GM12891 (cell line): ENCODE data around the gene MRPL20.

Experiments used
- DNase-seq: peaks from one replicate; pipeline ENCODE4 v3.0.0; 2011; ENCODE audit warnings: low spot score; ENCODE audit not compliant: insufficient read length
- FAIRE-seq: peaks from 2 replicates; lab custom pipeline; 2011; peaks lifted over from hg19 to GRCh38; lab: Jason Lieb, UNC
- PAX5 ChIP-seq: IDR thresholded peaks from 2 replicates; pipeline ENCODE4 v1.6.1; 2011; ENCODE audit warnings: low read length, moderate library complexity, mild to moderate bottlenecking; ENCODE audit not compliant: insufficient read depth, severe bottlenecking
- POLR2A ChIP-seq: IDR thresholded peaks from 2 replicates; pipeline ENCODE4 v1.6.1; 2011; ENCODE audit warnings: low read depth, low read length, control low read depth
- POLR2AphosphoS5 ChIP-seq: IDR thresholded peaks from 2 replicates; pipeline ENCODE4 v1.6.1; 2011; ENCODE audit warnings: low read depth, low read length, control low read depth
- POU2F2 ChIP-seq: IDR thresholded peaks from 2 replicates; pipeline ENCODE4 v1.6.1; 2011; ENCODE audit warnings: low read depth, mild to moderate bottlenecking, control low read depth, low read length, moderate library complexity
- SPI1 ChIP-seq: IDR thresholded peaks from 2 replicates; pipeline ENCODE4 v1.6.1; 2011; ENCODE audit warnings: low read depth, low read length, control low read depth
- TAF1 ChIP-seq: IDR thresholded peaks from 2 replicates; pipeline ENCODE4 v1.6.1; 2011; ENCODE audit warnings: low read depth, low read length, control low read depth

Gene MRPL20

DNA sequence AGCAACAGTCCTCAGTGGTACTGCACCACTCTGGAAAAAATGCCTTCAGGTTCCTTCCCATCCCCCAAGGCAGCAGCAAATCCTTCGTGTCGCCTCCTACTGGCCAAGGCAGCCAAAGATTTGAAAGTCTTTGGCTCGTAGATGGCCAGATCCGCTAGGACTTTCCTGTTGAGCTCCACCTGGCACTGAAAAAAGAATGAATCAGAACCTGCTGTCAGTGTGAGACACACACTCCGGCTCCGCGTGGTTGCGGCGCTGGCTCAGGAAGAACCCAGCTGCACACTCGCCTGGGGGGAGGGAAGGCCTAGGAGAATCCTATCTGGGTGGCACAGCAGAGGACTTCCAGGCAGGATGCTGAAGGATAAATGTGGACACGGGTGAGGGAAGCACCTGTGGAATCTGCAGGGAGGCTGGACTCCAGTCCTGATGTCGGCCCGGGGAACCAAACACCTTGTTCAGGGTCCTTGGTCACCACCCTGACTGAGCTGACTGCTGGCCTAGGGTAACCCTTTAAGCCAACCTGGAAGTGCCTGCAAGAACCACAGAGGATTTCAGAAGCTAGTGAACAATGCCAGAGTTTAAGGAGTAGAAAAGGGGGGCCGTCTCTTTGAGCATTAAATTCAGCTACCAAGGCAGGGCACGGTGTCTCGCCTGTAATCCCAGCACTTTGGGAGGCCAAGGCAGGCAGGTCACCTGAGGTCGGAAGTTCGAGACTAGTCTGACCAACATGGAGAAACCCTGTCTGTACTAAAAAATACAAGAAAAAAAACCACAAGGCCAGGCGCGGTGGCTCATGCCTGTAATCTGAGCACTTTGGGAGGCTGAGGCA, 4.8 kb downstream of the MRPL20 start:
- no peak for DNase-seq
- TF ChIP-seq POU2F2: no peak
- TF ChIP-seq POLR2AphosphoS5: peak; percentile 63
- no peak for FAIRE-seq

DNA sequence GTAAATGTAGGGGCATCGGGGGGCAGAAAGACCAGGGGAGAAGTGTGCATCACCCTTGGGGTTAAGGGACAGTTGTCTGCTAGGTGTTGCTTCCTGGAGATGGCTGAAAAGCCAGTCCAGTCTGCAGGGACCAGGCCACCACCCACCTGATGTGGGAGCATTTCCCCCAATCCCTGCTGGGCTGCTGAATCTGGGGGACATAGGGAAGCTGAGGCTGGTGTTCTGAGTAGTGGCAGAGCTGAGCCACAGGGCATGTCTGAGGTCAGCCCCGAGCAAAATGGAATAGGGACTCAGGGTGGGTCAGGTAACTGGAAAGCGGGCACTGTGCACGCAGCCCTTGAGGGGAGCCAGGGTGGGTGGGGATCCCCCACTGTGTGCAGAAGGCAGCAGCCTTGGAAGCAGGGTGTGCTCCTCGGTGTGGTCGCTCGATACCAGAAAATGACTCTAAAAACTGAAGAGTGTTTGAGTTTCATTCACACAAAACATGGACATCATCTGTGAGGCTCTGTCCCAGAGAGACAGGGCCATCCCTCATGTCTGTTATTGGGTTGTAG, 5.6 kb downstream of the MRPL20 start:
- TF ChIP-seq POLR2A (peak; percentile 41; the same call in 1 of the 2 replicates), TAF1 (no peak), POLR2AphosphoS5 (0 out of 2 replicates have a peak, but pooled peaks have one; percentile 12)
- FAIRE-seq: no peak
- DNase-seq: no peak

DNA sequence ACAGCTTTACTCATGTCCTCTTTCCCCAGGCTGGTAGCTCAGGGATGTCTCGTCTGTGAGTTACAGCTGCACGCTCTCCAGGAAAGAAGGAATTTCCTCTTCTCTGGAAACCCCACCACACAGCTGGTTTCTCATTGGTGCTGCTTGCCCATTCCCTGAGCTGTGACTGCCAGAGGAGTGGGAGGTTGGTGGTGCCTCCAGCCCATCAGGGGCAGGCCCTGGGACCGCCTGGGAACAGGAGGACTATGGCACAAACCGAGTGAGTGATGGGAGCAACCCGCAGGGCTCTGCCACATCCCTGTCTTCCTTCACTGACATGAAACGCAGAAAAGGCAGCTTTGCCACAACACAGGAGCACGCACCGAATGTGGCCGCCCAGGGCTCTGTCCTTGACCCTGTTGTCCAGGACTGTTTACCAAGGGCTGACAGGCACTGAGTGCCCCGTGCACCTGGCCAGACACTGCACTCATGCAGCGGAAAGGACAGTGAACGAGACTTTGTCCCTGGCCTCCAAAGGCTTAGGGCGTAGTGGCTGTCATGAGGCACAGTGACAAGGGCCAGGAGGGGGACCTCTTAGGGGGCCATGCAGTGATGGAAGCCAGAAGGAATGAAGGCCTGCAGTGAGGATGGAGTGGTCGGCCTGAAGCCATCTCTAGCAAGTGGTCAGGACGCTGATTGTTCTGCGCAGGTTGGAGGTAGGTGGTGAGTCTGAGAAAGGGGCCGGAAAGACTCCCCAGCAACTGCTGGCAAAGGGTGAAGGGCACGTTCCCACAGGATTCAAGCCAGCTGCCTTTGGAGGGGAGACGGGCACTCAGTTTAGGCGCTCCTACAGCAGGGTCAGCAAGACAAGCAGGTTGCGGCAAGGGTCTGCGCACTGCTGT, 6.3 kb downstream of the MRPL20 start:
- FAIRE-seq (no peak), DNase-seq (no peak)
- no peak for TF ChIP-seq PAX5
- TF ChIP-seq TAF1: 0 out of 2 replicates have a peak, but pooled peaks have one; percentile 0
- TF ChIP-seq POU2F2: peak; percentile 21; the same call in 1 of the 2 replicates
- TF ChIP-seq SPI1: no peak
- TF ChIP-seq POLR2A: 0 out of 2 replicates have a peak, but pooled peaks have one; percentile 29
- peak; percentile 27 for TF ChIP-seq POLR2AphosphoS5

DNA sequence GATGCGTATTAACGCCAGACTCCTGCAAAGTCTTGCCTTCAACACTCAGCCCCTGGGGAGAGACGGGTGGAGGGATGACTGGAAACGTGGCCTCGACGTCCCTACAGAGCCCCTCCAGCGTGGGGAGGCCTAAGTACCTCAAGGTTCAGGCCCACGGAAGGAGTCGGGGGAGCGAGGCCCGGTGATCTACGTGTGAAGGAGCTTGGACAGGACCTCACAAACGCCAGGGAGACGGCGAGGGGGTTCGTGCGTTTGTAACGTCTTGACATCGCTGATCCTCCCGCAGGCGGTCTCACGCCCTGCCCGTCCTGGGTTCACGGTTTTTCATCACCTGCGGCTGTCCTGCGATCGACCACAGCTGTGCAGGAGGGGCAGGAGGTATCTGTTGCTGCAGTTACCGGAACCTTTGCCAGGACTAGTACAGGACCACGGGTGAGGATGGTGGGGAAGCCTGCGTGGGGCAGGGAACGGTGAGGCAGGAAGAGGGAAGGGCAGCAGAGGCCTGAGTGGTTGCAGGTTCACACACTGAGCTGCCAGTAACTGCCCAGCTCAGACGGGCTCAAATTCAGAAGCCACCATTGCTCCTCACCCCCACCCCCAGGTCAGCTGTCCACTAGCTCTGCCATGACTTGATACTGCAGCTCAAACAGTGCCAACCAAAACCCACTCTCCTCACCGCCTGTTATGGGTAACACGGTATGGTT, 7.1 kb downstream of the MRPL20 start:
- peak; percentile 66 for FAIRE-seq
- 0 out of 2 replicates have a peak, but pooled peaks have one; percentile 20 for TF ChIP-seq TAF1
- TF ChIP-seq POU2F2: no peak; the same call in 1 of the 2 replicates
- no peak for TF ChIP-seq PAX5
- no peak for TF ChIP-seq SPI1
- TF ChIP-seq POLR2AphosphoS5: peak; percentile 65
- no peak; the same call in 1 of the 2 replicates for TF ChIP-seq POLR2A
- DNase-seq: no peak

DNA sequence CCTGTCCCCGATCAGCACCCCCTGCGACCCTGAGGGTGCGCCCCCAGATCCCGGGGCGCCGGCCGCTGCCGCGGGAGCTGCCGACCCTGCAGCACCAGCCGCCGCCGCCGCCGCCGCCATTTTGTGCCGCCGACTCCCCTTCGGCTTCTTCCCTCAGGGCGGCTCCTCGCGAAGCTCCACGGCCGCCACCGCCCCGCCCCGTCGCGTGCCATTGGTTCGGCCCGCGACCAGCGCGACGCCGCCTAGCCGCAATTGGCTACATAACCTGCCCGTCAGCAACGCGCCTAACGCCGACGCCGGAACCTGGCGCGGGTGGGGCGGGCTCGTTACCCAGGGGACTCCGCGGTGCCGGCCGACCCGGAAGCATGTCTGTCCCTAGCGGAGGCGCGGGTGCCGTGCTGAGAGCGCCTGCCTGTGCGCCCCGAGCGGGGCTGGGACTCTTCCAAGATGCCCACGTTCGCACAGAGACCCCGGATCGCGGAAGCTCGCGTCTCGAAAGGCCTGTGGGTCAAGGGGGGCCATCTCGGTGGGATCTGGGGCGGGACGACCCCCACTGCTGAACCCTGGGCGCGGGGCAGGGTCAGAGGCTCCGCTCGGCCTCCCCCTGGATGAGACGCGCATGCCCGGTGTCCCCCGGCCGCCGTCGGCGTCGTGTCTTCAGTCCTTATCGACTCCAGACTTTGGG, 7.8 kb downstream of the MRPL20 start, which contains the start of gene CCNL2:
Gene CCNL2 (minus strand): TSS at position 149 of the 685 bp plus-strand sequence. CDS start 29 bp downstream, at position 120.
- no peak for TF ChIP-seq PAX5
- TF ChIP-seq POU2F2: peak; percentile 66
- TF ChIP-seq POLR2AphosphoS5: peak; percentile 81; the same call in 1 of the 2 replicates
- TF ChIP-seq POLR2A: peak; percentile 88
- TF ChIP-seq SPI1: no peak
- TF ChIP-seq TAF1: peak; percentile 53; the same call in 1 of the 2 replicates
- peak; percentile 98 for DNase-seq
- peak; percentile 99 for FAIRE-seq

DNA sequence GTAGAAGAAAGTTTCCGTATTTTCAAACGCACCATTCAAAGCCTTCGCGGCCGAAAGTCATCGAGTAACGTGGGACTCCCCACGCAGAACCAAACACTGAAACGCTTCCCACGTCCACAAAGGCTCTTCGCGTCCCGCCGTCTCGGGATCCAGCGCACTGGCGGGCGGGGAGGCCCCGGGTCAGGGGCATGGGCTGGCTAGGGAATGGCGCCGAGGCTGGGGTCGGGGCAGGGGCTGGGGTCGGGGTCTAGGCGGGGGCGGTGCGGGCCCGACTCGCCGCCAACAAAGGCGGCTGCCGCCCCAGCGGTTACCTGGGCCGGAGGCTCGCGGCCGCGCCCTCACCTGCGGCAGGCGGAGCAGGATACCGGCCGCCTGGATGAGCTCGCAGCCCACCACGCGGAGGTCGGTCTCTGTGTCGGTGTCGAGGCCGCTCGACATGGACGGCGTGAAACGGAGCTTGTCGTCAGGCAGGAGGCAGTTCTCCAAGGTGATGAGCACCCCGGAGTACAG, 8.4 kb downstream of the MRPL20 start:
- FAIRE-seq (no peak), DNase-seq (no peak)
- TF ChIP-seq POU2F2: no peak
- no peak for TF ChIP-seq TAF1
- no peak for TF ChIP-seq PAX5

DNA sequence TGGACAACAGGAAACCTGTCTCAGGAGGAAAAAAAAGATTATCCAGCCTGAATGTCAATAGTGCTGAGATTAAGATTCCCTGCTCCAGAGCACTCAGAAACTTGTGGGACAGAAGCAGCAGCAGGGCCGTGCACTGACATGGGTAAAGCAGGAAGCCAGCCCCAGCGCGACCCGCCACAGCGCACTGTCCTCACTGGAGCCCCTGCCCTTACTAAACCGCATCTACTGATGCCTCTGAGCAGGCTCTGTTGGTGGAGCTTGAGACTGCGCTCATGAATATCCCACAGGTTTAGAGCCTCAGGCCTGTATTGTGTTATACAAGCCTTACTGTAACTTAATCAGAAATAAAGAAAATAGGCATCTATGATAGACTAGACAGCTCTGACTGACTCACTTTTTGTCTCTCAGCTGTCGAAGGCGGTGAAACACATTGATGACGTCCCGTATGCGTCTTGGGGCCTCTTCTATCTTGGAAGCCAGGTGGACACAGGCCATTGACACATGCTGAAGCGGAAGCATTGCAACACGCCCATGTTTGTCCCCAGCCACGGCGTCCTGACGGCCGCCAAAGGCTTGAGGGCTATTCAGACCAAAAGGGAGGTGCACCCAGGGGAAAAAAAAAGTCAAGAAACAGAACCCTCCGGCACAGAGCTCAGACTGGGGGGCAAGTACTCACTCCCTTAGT, 9.1 kb downstream of the MRPL20 start:
- TF ChIP-seq PAX5 (no peak), TAF1 (no peak), SPI1 (no peak), POLR2AphosphoS5 (no peak), POLR2A (no peak)
- DNase-seq (no peak), FAIRE-seq (no peak)

DNA sequence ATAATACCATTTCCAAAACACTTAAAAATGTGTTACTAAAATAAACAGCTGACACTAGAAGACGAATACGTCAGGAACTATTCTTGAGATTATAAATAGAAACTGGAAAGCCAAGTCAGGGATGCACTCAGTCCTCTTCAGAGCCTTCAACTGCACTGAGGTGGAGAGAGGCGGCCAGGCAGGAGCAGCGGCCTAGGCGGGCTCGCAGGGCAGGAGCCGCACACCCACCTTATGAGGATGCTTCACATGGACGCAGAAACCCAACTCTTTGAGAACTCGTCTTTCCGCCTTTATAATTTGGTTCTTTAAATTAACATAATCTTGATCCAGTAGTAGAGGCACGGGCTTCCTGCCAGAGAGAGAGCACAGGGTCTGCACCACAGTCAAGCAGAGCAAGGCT, 11.9 kb downstream of the MRPL20 start:
- TF ChIP-seq SPI1 (no peak), TAF1 (no peak), POU2F2 (no peak), PAX5 (no peak), POLR2AphosphoS5 (no peak), POLR2A (no peak)
- no peak for FAIRE-seq
- DNase-seq: no peak

DNA sequence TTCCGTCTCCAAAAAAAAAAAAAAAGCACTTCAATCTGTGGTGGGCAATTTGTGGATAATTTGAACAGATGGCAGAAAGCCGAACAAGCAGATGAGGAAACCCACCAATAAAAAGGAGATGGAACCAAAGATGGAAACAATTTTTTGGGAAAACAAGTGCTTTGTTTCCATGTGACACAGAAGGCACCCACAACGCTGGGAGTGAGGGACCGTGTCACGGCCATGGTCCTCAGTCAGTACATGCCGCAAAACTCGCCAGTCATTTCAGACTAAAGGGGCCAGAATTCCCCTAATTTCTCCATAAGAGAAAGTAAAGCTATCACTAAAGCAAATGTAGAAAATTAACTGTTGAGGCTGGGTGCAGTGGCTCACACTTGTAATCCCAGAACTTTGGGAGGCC, 13.0 kb downstream of the MRPL20 start:
- FAIRE-seq: no peak
- TF ChIP-seq POLR2A (no peak), POLR2AphosphoS5 (no peak), POU2F2 (no peak), PAX5 (no peak)
- DNase-seq: no peak
